LNCAP (cell line): Measurements from ENCODE around the gene CREB3L2.

Source experiments
- TF ChIP-seq, protein P1 (sequence below): fragments of 450-650 bp; IDR thresholded peaks from 2 replicates; pipeline ENCODE4 v1.5.1; 2017; ENCODE audit warnings: mild to moderate bottlenecking

CREB3L2 gene

GRCh38 chr7:137936509-137937201, 65.2 kb downstream of the CREB3L2 start:
- TF ChIP-seq, protein P1, sequence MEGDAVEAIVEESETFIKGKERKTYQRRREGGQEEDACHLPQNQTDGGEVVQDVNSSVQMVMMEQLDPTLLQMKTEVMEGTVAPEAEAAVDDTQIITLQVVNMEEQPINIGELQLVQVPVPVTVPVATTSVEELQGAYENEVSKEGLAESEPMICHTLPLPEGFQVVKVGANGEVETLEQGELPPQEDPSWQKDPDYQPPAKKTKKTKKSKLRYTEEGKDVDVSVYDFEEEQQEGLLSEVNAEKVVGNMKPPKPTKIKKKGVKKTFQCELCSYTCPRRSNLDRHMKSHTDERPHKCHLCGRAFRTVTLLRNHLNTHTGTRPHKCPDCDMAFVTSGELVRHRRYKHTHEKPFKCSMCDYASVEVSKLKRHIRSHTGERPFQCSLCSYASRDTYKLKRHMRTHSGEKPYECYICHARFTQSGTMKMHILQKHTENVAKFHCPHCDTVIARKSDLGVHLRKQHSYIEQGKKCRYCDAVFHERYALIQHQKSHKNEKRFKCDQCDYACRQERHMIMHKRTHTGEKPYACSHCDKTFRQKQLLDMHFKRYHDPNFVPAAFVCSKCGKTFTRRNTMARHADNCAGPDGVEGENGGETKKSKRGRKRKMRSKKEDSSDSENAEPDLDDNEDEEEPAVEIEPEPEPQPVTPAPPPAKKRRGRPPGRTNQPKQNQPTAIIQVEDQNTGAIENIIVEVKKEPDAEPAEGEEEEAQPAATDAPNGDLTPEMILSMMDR = no peak

DNA sequence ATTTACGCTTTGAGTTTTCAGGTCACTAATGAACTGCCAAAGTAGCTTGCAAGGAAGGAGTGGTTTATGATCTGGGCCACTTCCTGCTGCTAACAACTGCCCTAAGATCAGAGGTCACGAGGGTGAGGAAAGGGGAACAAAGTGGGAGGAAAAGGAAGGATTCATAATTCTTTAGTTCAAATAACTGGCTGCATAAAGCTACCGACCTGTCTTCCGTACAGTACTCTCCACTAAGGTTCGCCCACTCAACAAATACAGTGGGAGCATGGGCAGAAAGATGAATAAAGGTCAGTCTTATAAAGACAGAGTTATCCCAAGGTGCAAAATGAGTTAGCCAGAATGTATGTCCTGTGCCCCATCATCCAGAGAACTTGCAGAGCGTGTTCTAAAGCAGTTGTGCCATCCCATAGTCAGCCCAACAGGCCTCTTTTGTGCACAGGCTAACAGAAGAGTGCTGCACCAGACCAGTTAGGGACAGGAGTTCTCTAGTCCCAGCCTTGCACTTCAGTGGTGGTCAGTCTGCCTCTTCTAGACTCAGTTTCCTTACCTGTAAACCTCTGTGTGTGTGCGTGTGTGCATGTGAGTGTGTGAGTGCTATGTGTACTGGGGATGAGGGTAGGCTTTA, 65.9 kb downstream of the CREB3L2 start:
- TF ChIP-seq, protein P1 = no peak

DNA sequence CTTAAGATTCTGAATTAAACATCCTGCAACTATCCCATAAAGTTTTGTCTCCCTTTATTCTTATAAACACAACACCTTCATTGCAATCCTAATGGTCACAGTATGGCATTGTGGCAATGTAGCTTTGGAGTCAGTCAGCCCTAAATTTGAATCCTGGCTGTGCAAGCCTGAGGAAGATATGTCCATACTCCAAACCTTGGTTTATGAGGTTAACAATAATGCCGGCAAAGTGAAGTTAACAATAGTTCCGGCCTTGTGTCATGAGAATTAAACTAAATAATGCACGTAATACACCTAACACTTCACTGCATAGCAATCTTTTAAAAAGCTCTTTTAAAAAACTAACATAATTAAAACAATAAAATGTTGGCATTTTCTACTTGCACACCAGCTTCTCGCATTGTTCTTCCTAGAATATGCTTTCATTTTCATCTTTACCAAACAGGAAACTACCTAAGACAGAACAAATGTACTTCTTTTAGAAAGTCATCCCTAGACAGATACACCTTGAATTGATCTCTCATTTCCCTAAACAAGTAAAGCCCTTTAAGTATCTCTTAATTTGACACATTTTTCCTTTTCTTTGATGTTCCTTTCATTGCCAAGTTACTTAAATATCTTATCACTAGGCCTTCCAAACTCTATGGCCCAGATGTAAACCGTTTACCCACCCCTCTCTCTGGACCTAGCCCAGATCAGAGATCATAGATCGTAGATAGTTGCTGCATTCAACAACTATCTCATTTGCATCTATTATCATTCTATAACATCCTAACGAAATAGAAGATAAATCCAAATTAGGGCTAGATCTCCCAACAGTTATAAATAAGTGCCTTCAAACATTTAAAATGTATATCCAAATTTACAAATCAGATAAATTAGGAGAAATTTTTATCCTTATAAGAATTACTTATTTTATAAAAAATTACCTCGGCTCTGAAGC, 66.7 kb downstream of the CREB3L2 start:
- TF ChIP-seq, protein P1 = no peak

DNA sequence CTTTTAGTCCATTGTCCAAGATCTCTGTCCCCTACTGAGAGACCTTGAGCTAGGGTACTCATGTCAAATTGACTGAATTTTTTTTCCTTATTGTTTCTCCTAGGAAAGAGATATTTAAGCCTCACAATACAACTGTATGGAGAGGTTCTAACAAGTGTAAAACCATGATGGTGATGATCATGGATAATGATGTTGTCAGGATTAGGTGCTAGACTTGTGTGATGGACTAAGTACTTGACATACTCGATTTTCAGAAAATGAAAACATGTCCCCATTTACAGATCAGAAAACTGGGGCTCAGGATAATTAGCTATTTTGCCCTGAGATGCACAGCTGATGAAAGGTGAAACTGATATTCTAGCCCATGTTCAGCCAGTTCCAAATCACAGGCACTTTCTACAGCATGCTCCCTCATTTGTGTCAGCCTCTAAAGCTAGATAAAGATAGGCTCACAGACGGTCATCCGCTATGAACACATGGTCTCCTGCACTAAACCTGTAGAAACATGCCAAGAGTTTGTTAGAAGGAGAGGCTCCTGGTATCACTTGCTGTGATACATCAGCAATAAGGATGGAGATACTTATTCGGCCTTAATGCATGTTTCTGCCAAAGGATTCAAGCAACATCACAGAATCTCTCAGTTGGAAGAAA, 67.6 kb downstream of the CREB3L2 start:
- TF ChIP-seq, protein P1 = no peak

DNA sequence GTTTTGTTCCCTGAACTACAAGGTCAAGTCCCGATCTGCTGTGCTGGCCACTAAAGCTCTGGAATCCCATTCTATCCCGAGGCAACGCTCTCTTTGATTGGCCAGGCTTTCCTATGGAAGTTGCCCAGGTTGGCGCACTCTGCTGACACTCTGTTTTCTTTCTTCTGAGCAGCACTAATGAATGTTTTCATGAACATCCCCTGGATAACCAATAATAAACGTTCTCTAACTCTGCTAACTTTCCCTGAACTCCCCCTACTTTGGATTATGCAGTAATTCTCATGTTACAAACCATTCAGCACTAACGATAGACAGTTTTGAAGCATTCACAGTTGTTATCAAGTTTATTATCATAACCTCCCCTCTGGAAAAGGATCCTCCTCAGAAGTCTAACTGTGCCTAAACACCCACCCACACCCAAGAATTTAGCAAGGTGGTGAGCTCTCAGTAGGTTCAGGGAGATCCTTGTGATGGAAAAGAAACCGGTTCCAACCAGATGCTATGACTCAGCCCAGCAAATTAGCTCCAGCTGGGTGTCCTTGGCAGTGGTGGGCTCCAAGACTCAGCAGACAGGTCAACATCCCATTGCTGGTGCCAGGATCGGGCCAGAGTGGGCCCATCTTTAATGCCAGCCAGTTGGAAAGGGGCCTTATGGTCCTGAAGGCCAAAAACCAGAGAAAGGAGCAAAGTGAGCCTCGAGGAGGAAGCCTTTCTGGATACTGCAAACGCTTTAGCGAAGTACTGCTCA, 68.4 kb downstream of the CREB3L2 start:
- TF ChIP-seq, protein P1 = no peak

DNA sequence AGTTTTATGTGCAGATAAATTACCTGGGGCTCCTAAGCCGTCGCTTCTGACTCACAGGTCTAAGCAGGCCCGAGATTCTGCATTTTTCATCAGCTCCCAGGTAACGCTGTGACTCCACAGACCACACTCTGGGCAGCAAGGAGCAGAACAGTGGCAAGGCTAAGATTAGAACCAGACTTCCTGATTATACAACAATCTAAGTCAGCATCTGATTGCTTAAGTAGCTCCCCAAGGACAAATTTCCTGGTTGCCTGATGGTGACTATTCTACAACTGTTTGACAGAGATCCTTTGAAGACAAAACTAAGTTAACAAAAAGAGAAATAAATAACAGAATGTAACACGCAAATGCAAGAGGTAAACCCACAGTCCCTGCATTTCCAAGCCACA, 69.0 kb downstream of the CREB3L2 start:
- TF ChIP-seq, protein P1 = no peak
